Cardiac fibroblast (primary cell): ENCODE measurements around the gene CAMTA1.

ENCODE experiments used
- DNase-seq, 2 donors: peaks; one replicate each; pipeline versions ENCODE4 v3.0.0 to v3.0.0-alpha.2; 2010; ENCODE audit warnings: low read depth in 2 of 2
- H3K4me3 ChIP-seq, 2 donors: replicated peaks in 1 of 2; 1 replicate in 1 of 2; 2 replicates in 1 of 2; pipeline ENCODE4 v1.5.1; 2011; ENCODE audit warnings: low read depth in 2 of 2, low read length in 2 of 2, mild to moderate bottlenecking in 2 of 2, moderate library complexity in 1 of 2
- TF ChIP-seq, protein P1 (sequence below): IDR thresholded peaks from one replicate; pipeline ENCODE4 v1.5.1; 2011; ENCODE audit warnings: low read depth, mild to moderate bottlenecking, low read length, inconsistent platforms

Gene CAMTA1

GRCh38 chr1:7185721-7186120, 400.5 kb downstream of the CAMTA1 start:
- TF ChIP-seq, protein P1, sequence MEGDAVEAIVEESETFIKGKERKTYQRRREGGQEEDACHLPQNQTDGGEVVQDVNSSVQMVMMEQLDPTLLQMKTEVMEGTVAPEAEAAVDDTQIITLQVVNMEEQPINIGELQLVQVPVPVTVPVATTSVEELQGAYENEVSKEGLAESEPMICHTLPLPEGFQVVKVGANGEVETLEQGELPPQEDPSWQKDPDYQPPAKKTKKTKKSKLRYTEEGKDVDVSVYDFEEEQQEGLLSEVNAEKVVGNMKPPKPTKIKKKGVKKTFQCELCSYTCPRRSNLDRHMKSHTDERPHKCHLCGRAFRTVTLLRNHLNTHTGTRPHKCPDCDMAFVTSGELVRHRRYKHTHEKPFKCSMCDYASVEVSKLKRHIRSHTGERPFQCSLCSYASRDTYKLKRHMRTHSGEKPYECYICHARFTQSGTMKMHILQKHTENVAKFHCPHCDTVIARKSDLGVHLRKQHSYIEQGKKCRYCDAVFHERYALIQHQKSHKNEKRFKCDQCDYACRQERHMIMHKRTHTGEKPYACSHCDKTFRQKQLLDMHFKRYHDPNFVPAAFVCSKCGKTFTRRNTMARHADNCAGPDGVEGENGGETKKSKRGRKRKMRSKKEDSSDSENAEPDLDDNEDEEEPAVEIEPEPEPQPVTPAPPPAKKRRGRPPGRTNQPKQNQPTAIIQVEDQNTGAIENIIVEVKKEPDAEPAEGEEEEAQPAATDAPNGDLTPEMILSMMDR, result no peak
- no peak for DNase-seq
- H3K4me3 ChIP-seq, result no peak overlapping the region

DNA sequence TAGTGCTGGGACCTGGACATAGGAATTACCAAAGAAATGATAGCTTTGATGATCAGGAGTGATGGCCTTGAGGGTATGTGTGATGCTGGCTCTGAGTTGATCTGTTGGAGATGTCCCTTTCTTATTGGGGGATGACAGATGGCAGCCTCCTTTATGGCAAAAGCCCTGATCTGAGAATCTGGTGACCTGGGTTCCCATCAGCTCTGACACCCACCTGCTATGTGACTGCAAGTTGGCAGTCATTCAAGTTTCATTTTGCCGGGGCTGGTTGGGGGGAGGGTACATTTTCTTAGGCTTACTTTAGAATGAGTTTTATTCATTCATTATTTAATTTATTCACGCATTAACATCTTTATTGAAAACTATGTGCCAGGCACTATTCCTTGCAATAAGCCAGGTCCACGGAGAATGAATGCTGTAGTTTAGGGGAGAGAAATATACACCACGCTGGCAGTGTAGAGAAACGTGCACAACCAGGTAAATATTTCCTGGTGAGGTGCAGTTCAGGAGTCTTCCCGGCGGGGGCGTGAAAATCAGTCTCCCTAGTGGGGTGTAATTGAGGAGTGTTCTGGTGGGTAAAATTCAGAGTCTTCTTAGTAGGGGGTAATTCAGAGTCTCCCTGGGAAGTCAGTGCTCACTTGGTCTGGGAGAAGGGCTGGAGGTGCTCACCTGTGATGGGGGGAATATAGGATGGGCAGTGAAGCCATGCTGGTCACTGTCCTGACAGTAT, 401.3 kb downstream of the CAMTA1 start:
- H3K4me3 ChIP-seq, result no peak overlapping the region
- TF ChIP-seq, protein P1, result no peak
- no peak for DNase-seq

GRCh38 chr1:7187112-7187493, 401.8 kb downstream of the CAMTA1 start:
- no peak for DNase-seq
- TF ChIP-seq, protein P1, result no peak
- no peak overlapping the region for H3K4me3 ChIP-seq

- no peak overlapping the region for H3K4me3 ChIP-seq
- no peak for DNase-seq
- TF ChIP-seq, protein P1, result no peak
Measured at GRCh38 chr1:7190261-7190660, 405.0 kb downstream of the CAMTA1 start.

- no peak for DNase-seq
- no peak overlapping the region for H3K4me3 ChIP-seq
- TF ChIP-seq, protein P1, result no peak
Measured at GRCh38 chr1:7192453-7192852, 407.2 kb downstream of the CAMTA1 start.

DNA sequence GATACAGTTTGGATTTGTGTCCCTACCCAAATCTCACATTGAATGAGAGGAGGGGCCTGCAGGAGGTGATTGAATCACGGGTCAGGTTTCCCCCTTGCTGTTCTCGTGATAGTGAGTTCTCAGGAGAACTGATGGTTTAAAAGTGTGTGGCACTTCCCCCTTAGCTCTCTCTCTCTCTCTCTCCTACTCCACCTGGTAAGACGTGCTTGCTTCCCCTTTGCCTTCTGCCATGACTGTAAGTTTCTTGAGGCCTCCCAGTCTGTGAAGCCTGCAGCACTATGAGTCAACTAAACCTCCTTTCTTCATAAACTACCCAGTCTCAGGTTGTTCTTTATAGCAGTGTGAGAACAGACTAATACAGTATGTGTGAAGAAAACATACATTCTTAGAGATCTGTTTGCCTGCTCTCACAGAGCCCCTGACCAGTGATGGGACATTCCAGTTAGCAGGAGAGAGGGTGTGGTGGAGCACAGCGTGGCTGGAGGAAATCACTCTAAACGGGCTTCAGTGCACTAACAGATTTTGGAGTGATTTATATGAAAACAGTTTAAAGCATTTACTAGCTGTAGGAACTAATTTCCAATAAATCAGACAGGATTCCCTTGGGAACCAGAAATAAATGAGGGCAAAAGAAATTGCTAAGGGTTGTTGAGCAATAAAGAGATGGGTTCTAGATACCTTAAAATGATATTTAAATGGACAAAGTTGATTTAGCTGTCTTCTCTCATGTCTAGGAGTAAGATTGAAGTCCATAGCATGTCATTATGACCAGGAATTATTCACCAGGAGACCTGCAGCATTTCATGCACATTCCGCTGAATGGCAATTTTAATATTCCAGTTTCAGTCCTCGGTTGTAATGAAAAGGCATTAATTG, 411.0 kb downstream of the CAMTA1 start:
- no peak for DNase-seq
- TF ChIP-seq, protein P1, result no peak
- no peak overlapping the region for H3K4me3 ChIP-seq
